Prostate gland (tissue), 2 donors: ENCODE measurements around the gene UBD.

Experiments
- CTCF ChIP-seq, 4 experiments: fragments of 200-600 bp in 2 of 4; fragments of 450-650 bp in 2 of 4; sonication (generic) in 2 of 4; IDR thresholded peaks; 1 replicate in 3 of 4; 2 replicates in 1 of 4; pipeline ENCODE4 v1.5.1; 2016 to 2019; ENCODE audit warnings: antibody characterized with exemption in 4 of 4, mild to moderate bottlenecking in 2 of 4, moderate library complexity in 2 of 4
- POLR2A ChIP-seq: fragments of 450-650 bp; IDR thresholded peaks from one replicate; pipeline ENCODE4 v1.6.1; 2016; ENCODE audit warnings: antibody characterized with exemption, mild to moderate bottlenecking
- POLR2AphosphoS5 ChIP-seq: sonication (generic); formaldehyde crosslinking; IDR thresholded peaks from one replicate; pipeline ENCODE4 v1.6.1; 2017; ENCODE audit warnings: antibody characterized with exemption

- TF ChIP-seq CTCF (IDR thresholded peaks at IDR 0.05), result no peak
- no peak for TF ChIP-seq POLR2AphosphoS5
- TF ChIP-seq POLR2A, result no peak
Measured at GRCh38 chr6:29527126-29527525, 32.4 kb downstream of the UBD start.
